GM04504 (cell line): Measurements from ENCODE around the gene MORN4.
A peak's percentile ranks its signal among the peaks of the same experiment; 100 is the strongest.
"Not testable (repeated sequence)": the region's sequence is repeated elsewhere in the genome, so short reads cannot be mapped to it uniquely, and the experiment has no call there.

Source experiments
- DNase-seq: peaks from one replicate; pipeline ENCODE4 v3.0.0-alpha.2; 2012; ENCODE audit warnings: low read depth

Gene MORN4

DNA sequence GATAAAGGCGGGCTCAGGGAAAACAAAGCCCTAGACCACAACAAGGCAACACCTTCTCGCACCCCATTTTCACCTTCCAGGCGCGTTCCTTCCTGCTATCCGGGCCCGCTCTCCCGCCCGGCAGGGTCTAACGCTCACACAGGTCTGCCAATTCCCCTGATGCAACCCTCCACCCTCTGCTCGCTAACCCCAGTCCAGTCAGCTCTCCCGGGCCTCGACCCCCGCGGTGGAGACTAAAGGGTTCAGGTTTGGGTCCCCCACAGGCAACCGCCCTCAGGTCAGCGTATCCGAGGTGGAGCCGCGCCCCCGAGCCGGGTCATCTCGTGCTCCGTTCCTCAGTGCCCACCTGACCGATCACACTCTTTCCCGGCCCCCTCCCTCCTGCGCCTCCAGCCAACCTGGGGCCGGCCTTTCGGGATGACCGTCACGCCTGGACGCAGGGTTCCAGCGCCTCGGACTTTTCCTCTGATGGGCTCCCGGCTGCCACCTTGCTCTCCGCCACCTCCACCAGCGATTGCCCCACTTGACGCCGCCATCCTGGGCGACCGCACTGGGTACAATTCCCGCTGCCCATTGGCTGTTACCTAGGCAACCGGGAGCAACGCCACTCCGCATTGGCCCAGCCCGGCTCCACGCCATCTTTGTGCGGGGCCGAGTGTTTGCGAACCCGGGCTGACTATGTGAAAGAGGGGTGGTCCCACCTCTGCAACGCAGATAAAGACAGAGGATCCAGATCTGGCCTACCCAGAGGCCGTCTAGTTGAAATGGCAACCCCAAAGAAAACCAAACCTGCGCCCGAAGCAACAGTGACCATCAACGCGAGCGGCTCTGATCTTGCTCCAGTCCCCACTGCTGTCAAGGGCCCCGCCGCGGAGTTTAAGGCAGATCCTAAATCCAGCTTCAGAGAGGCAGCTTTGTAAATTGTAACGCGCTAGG, at the start of gene MORN4:
TSS of gene MORN4 (minus strand) at position 552 of the 936 bp plus-strand sequence. CDS start 13,847 bp downstream, outside the sequence.
- DNase-seq, result peak; percentile 82

- DNase-seq, result no peak
Observed at GRCh38 chr10:97682042-97682441, 48.7 kb upstream of the MORN4 start.

- DNase-seq, result no peak
Observed at GRCh38 chr10:97679594-97679993, 46.3 kb upstream of the MORN4 start.

DNA sequence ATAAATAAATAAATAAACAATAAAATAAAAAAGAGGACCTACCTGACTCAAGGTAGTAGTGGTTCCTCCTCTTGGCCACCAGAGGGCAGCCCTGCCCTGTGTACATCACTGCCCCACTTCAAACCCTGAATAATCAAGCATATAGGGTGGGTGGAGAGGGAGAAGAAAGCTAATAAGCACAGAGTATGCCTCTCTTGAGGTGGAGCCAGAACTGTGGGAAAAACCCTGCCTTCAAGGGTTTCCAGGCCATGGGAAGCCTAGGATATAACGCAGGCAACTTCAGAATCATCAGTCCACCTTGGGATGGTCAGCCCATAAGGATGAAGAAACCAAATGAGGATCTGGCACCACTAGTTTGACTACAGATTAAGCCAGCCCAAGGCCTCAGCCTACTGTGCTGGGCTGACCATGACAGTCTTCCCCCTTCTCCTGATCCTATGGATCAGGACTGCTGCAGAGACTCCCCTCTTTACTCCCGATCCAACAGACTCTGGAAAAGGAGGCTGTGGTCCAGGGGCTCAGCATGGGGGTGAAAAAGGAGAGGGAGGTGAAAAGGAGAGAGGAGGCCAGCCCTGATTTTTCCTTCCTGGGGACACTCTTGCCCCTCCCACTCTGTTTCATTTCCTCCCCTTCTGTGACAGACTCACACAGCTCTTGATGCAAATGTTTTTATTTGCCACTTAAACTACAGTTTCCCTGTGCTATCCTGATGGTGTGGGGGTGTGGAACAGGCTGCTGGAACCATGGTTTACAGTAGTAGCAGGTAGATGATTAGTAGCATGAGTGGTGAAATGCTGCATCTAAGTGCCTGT, 43.7 kb upstream of the MORN4 start:
- no peak for DNase-seq

DNA sequence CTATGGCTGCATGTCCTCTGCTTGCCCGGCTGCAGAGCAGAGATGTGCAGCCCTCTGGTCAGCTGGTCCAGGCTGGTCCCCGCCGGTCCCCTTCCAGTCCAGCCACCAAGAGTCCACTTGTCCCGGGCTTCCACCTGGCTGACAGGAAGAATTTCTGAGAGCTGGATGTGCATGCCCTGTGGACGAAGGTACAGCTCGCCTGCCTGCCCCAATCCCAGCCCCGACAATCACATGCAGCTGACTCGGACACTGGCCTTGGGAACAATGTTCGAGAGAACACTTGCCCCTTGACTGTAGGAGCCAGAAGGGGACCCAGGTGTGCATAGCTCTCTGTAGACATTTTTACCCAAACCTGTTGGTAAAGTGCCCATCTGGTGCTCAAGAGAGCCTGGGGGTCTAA, 41.9 kb upstream of the MORN4 start:
- no peak for DNase-seq

GRCh38 chr10:97673736-97674525, 40.6 kb upstream of the MORN4 start:
- no peak for DNase-seq

DNA sequence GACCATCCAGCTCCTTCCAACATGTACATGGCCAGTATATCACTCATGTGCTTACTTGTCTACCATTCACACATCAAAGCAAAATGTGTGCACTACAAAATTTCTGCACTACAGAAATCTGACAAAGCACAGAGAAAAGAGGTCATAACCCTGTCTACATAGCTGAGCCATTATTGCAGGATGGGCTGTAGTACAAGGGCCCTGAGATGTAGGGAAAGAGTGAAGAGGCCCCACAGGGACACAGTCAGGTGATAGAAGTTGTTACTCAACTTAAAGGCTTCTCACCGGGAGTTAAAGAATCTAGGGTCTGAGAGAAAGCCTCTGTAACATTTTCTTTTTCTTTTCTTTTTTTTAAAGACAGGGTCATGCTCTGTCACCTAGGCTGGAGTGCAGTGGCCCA, 36.3 kb upstream of the MORN4 start:
- DNase-seq, result no peak

DNA sequence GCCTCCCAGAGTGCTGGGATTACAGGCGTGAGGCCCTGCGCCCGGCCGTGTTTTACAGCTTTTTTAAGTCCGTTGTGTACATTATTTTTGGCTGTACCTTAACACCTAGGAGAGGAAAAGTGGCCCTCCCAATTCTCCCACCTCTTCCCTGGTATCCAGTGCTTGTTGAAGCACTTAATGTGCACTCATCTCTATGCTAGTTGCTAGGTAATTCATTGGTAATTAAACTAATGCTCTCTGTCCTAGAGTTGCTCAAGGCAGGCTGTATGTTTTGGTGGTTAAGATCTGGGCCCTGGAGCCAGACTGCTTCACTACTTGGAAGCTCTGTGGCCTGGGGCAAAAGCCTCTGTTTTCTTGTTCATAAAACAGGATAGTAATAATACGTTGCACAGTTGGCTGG, 34.2 kb upstream of the MORN4 start:
- no peak for DNase-seq

DNA sequence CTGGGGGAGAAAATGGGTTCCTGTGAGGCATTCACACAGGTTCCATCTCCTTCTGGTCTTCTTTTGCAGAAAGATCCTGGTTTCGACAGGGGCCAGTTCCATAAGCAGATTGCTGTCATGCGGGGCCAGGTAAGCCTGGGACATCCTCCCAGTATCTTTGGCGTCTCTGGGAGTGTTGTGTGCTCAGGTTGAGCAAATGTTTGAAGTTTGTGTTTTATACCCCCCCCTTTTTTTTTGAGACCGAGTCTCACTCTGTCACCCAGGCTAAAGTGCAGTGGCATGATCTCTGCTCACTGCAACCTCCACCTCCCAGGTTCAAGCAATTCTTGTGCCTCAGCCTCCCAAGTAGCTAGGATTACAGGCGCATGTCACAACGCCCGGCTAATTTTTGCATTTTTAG, 33.7 kb upstream of the MORN4 start:
- no peak for DNase-seq

DNA sequence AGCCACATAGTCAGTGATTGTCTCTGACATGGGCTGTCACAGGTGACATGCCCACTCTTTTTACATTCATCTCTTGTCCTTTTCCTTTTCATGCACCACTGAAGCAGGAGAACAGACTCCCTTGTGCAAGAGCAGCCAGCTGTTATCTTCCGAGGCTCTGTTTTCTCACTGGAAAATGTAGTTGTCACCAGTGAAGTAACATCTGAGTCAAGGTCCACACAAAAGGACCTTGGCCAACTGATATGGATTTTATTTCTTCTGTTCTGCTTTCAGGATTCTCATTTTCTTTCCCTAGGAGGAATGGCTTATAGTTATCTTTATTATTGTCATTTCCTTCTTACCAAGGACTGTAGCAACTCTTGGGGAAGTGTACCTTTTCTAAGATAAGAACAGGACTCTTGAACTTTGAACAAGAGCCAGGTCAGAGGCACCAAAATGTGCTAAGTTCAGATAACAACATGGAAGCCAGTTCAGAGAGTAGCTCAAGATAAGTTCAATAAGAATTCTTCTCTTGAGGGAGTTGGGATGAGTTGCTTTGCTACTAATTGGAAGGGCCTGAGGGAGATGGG, 31.1 kb upstream of the MORN4 start:
- DNase-seq, result no peak

DNA sequence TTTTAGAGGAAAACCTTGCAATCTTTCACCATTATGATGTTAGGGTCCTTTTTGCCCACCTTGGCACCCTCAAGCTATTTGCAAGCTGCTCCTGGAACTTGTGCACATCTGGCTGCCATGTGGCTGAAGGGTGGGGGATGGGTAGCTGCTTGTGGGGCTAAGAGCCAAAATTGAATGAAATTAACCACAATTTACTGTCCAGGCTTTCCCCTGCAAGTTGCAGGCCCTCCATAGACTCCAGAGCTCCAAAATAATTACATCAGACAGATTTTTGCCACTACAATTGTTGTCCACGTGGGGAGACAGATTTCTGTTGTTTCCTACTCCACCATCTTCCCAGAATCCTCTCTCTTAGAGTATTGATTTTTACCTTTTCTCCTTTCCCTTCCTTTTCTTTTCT, 26.3 kb upstream of the MORN4 start:
- peak; percentile 37 for DNase-seq

DNA sequence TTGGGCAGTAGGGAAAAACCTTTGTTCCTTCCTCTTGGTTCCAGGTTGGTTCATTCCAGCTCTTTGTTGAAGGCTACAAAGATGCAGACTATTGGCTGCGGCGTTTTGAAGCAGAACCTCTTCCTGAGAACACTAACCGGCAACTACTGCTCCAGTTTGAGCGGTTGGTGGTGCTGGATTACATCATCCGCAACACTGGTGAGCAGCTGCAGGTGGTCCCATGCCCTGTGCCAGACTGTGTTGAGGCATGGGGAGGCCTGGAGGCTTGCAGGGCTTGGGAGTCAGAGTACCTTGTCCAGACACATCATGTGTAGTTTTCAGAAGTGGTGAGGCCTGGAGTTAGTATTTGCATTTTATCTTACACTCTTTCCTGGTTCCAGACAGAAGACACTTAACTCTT, 23.5 kb upstream of the MORN4 start:
- no peak for DNase-seq

DNA sequence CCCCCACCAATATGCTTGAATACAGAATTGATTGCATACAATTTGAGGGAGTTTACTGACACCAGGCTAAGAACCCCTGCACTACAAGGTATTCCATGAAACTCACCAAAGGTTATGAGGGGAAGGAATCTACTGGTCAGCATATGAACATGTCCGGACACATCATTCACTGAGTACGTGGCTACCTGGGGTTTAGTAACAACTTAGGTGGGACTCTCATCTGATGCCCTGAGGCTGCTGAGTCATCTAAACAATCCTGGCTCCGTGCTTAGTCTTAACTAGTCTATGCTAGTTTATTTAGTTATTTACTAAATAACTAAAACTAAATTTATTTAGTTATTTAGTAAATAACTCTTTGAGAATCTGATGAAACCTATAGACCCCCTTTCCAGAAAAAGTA, 18.5 kb upstream of the MORN4 start:
- DNase-seq, result no peak

- no peak for DNase-seq
Observed at GRCh38 chr10:97650726-97651125, 17.4 kb upstream of the MORN4 start.

GRCh38 chr10:97649405-97649750, 16.1 kb upstream of the MORN4 start:
- not testable (repeated sequence) for DNase-seq

- DNase-seq, result peak; percentile 85
Observed at GRCh38 chr10:97648562-97649404, 15.5 kb upstream of the MORN4 start.

DNA sequence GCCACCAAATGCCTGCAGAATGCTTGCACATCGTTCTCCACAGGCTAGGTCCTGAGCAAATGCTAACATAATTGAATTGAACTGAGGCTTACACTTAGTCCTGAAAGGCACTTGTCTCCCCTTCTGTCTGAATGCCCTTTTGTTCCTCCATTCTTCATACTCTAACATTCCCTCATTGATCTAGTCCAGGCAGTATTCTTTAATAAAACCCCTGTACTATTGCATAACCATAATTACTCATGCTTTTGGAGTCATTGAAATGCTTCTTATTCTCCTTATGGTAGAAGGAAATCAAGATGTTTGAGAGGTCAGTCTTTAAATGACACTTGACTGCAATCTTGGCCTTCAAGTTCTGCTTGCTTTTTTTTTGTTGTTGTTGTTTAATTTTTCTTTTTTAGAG, 14.3 kb upstream of the MORN4 start:
- no peak for DNase-seq

- no peak for DNase-seq
Observed at GRCh38 chr10:97644936-97645335, 11.6 kb upstream of the MORN4 start.

DNA sequence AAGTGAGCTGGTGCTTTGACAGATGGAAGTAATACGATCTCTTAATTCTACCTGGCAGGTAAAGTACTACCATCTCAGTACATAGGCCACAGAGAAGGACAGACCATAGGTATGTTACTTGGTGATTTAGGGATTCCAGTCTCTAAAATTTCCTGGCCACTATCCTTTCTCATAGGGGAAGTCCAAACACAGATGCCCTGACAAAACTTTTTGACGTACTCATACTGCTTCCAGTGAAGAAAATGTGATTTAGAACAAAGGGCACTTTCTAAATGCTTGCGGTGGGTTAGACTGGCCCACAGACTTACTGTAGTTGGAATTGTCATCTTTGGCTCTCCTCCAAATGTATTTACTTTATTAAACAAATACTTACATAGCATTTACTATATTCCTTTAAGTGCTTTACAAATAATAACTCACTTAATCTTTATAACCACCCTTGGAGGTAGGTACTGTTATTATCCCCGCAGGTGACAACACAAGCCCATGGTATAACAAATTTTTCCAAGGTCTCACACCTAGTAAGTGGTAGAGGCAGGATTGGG, 10.2 kb upstream of the MORN4 start:
- DNase-seq, result no peak

DNA sequence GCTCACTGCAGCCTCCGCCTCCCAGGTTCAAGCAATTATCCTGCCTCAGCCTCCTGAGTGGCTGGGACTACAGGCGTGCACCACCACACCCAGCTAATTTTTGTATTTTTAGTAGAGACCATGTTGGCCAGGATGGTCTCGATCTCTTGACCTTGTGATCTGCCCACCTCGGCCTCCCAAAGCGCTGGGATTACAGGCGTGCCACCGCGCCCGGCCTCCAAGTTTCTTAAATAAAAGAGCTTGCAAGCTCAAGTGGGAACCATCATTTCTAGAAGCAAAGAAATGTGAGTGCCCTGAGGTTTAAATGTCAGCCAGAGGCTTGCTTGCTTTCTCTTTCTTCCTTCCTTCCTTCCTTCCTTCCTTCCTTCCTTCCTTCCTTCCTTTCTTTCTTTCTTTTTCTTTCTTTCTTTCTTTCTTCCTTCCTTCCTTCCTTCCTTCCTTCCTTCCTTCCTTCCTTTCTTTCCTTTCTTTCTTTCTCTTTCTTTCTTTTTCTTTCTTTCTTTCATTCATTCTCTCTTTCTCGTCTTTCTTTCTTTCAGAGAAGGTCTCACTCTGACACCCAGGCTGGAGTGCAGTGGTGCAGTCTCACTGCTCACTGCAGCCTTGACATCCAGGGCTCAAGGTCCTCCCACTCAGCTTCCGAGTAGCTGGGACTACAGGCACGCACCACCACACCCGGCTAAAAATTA, 9.3 kb upstream of the MORN4 start:
- DNase-seq, result not testable (repeated sequence)
